ENCODE measurements around the gene SBF2.

Gene SBF2

GRCh38 chr11:9755561-9756185 lies 538.3 kb downstream of the SBF2 start:
- DNase-seq (ENCODE audit: low read depth in 1 of 2, low spot score in 1 of 2) = no peak
- no peak overlapping the region for H3K4me3 ChIP-seq (replicated peaks; ENCODE audit: insufficient read depth, low read length)
- no peaks in the 10 kb centered on the region for H3K27me3 ChIP-seq (ENCODE audit: insufficient read depth, poor library complexity, severe bottlenecking)
- TF ChIP-seq SPI1 (IDR thresholded peaks at IDR 0.05; ENCODE audit: borderline replicate concordance, low read depth) (no peak), CTCF (IDR thresholded peaks at IDR 0.05; ENCODE audit: insufficient read depth, low read length) (no peak), GABPA (IDR thresholded peaks at IDR 0.05; ENCODE audit: low read depth) (no peak), REST (IDR thresholded peaks at IDR 0.05; ENCODE audit: insufficient replicate concordance, low read depth) (no peak), POLR2AphosphoS5 (IDR thresholded peaks at IDR 0.05; ENCODE audit: low read depth) (no peak)
- no peak overlapping the region for H3K27ac ChIP-seq (replicated peaks)

- peak overlapping the region; percentile 65 for H3K27ac ChIP-seq (replicated peaks)
- no peaks in the 10 kb centered on the region for H3K27me3 ChIP-seq (ENCODE audit: insufficient read depth, poor library complexity, severe bottlenecking)
- no peak for TF ChIP-seq CTCF (IDR thresholded peaks at IDR 0.05; ENCODE audit: insufficient read depth, low read length)
- no peak for DNase-seq (ENCODE audit: low read depth in 1 of 2, low spot score in 1 of 2)
- no peak overlapping the region for H3K4me3 ChIP-seq (replicated peaks; ENCODE audit: insufficient read depth, low read length)
Observed at GRCh38 chr11:9754010-9754471, 540.0 kb downstream of the SBF2 start.

GRCh38 chr11:9753021-9753420 lies 541.0 kb downstream of the SBF2 start:
- DNase-seq (ENCODE audit: low read depth in 1 of 2, low spot score in 1 of 2) = peak; percentile 22 to 69
- H3K4me3 ChIP-seq (replicated peaks; ENCODE audit: insufficient read depth, low read length) = no peak overlapping the region
- H3K27ac ChIP-seq (replicated peaks) = peak overlapping the region; percentile 65
- no peaks in the 10 kb centered on the region for H3K27me3 ChIP-seq (ENCODE audit: insufficient read depth, poor library complexity, severe bottlenecking)
- no peak for TF ChIP-seq GABPA (IDR thresholded peaks at IDR 0.05; ENCODE audit: low read depth)
- TF ChIP-seq CTCF (IDR thresholded peaks at IDR 0.05; ENCODE audit: insufficient read depth, low read length) = no peak
- no peak for TF ChIP-seq POLR2AphosphoS5 (IDR thresholded peaks at IDR 0.05; ENCODE audit: low read depth)
- no peak for TF ChIP-seq SPI1 (IDR thresholded peaks at IDR 0.05; ENCODE audit: borderline replicate concordance, low read depth)
- TF ChIP-seq REST (IDR thresholded peaks at IDR 0.05; ENCODE audit: insufficient replicate concordance, low read depth) = no peak

- peak overlapping the region; percentile 65 for H3K27ac ChIP-seq (replicated peaks)
- no peaks in the 10 kb centered on the region for H3K27me3 ChIP-seq (ENCODE audit: insufficient read depth, poor library complexity, severe bottlenecking)
- TF ChIP-seq CTCF (IDR thresholded peaks at IDR 0.05; ENCODE audit: insufficient read depth, low read length) (no peak), GABPA (IDR thresholded peaks at IDR 0.05; ENCODE audit: low read depth) (no peak), REST (IDR thresholded peaks at IDR 0.05; ENCODE audit: insufficient replicate concordance, low read depth) (no peak), SPI1 (IDR thresholded peaks at IDR 0.05; ENCODE audit: borderline replicate concordance, low read depth) (no peak), POLR2AphosphoS5 (IDR thresholded peaks at IDR 0.05; ENCODE audit: low read depth) (no peak)
- no peak overlapping the region for H3K4me3 ChIP-seq (replicated peaks; ENCODE audit: insufficient read depth, low read length)
- DNase-seq (ENCODE audit: low read depth in 1 of 2, low spot score in 1 of 2) = peak in 1 of 2 experiments; percentile 34
Observed at GRCh38 chr11:9752091-9752490, 541.9 kb downstream of the SBF2 start.
